Glutamatergic neuron (in vitro differentiated cells): ENCODE data around the gene TMEM236. TPM values are rescaled to one million over a fixed set of nuclear protein-coding genes. Genes with fewer than 3 reads are reported as not detected.

Experiments used
- DNase-seq: peaks from one replicate; pipeline ENCODE4 v3.0.0; 2022
- H3K27ac Mint-ChIP-seq: one replicate; pipeline ENCODE4 v1.8.0; 2020; ENCODE audit warnings: mild to moderate bottlenecking, mixed read lengths, inconsistent platforms; ENCODE audit not compliant: unreplicated experiment
- H3K27me3 Mint-ChIP-seq: one replicate; pipeline ENCODE4 v1.8.0; 2020; ENCODE audit warnings: mild to moderate bottlenecking, moderate library complexity, mixed read lengths, inconsistent platforms; ENCODE audit not compliant: unreplicated experiment
- H3K36me3 Mint-ChIP-seq: one replicate; pipeline ENCODE4 v1.8.0; 2020; ENCODE audit warnings: mild to moderate bottlenecking, mixed read lengths, inconsistent platforms; ENCODE audit not compliant: unreplicated experiment
- H3K4me1 Mint-ChIP-seq: one replicate; pipeline ENCODE4 v1.8.0; 2020; ENCODE audit warnings: mild to moderate bottlenecking, low read depth, mixed read lengths, inconsistent platforms; ENCODE audit not compliant: unreplicated experiment
- H3K4me3 Mint-ChIP-seq: one replicate; pipeline ENCODE4 v1.8.0; 2020; ENCODE audit warnings: mild to moderate bottlenecking, mixed read lengths, inconsistent platforms; ENCODE audit not compliant: unreplicated experiment
- H3K9me3 Mint-ChIP-seq: one replicate; pipeline ENCODE4 v1.8.0; 2020; ENCODE audit warnings: mild to moderate bottlenecking, moderate library complexity, mixed read lengths, inconsistent platforms; ENCODE audit not compliant: unreplicated experiment
- CTCF ChIP-seq: fragments of 200-600 bp; sonication (generic); IDR thresholded peaks from one replicate; pipeline ENCODE4 v1.5.0; 2021; ENCODE audit not compliant: partially characterized antibody, unreplicated experiment
- total RNA-seq: library from RNA; stranded (reverse); fragmentation: NEBNext Ultra II Directional; extraction: Animal tissue kit (Norgen Biotek cat#: 25700); gene quantifications from one replicate; pipeline ENCODE4 v1.2.1, GENCODE V29; 2021; ENCODE audit not compliant: unreplicated experiment

Gene TMEM236
- total RNA-seq, 1 donor from 2014 or later = 0.07 TPM

- H3K27ac Mint-ChIP-seq = no peak overlapping the region
Measured at GRCh38 chr10:17725703-17726102, 26.3 kb upstream of the TMEM236 start.

GRCh38 chr10:17729630-17730029, 22.4 kb upstream of the TMEM236 start:
- TF ChIP-seq CTCF = no peak
- H3K27ac Mint-ChIP-seq = no peak overlapping the region
- H3K4me3 Mint-ChIP-seq = no peak overlapping the region
- H3K27me3 Mint-ChIP-seq = no peaks in the 10 kb centered on the region
- H3K9me3 Mint-ChIP-seq = no peaks in the 10 kb centered on the region
- no peaks in the 10 kb centered on the region for H3K4me1 Mint-ChIP-seq
- no peak for DNase-seq
- H3K36me3 Mint-ChIP-seq = no peaks in the 10 kb centered on the region

More at GRCh38 chr10:17725703-17726102, 26.3 kb upstream of the TMEM236 start:
- Mint-ChIP-seq H3K4me1 (no peaks in the 10 kb centered on the region), H3K4me3 (no peak overlapping the region), H3K9me3 (no peaks in the 10 kb centered on the region), H3K27me3 (no peaks in the 10 kb centered on the region), H3K36me3 (peaks cover 6% of the 10 kb centered on the region)
- TF ChIP-seq CTCF = no peak
- DNase-seq = no peak

- no peak for TF ChIP-seq CTCF
- Mint-ChIP-seq H3K36me3 (no peaks in the 10 kb centered on the region), H3K4me3 (no peak overlapping the region), H3K9me3 (no peaks in the 10 kb centered on the region), H3K4me1 (no peaks in the 10 kb centered on the region), H3K27me3 (no peaks in the 10 kb centered on the region), H3K27ac (no peak overlapping the region)
- DNase-seq = no peak
Measured at GRCh38 chr10:17730667-17731066, 21.3 kb upstream of the TMEM236 start.

GRCh38 chr10:17731331-17732020, 20.5 kb upstream of the TMEM236 start:
- DNase-seq = no peak
- Mint-ChIP-seq H3K4me3 (no peak overlapping the region), H3K9me3 (no peaks in the 10 kb centered on the region), H3K27me3 (no peaks in the 10 kb centered on the region), H3K27ac (no peak overlapping the region), H3K36me3 (no peaks in the 10 kb centered on the region), H3K4me1 (no peaks in the 10 kb centered on the region)
- TF ChIP-seq CTCF = no peak

GRCh38 chr10:17733620-17734019, 18.4 kb upstream of the TMEM236 start:
- Mint-ChIP-seq H3K27me3 (no peaks in the 10 kb centered on the region), H3K4me3 (no peak overlapping the region), H3K9me3 (no peaks in the 10 kb centered on the region), H3K27ac (no peak overlapping the region), H3K36me3 (no peaks in the 10 kb centered on the region), H3K4me1 (no peaks in the 10 kb centered on the region)
- DNase-seq = no peak
- TF ChIP-seq CTCF = no peak
